Measurements from ENCODE around the gene GAL3ST1.
"Not testable (repeated sequence)": the region's sequence is repeated elsewhere in the genome, so short reads cannot be mapped to it uniquely, and the experiment has no call there.

GAL3ST1 gene

GRCh38 chr22:30574095-30574981 lies at the start of gene GAL3ST1:
Gene GAL3ST1 (minus strand): TSS chr22:30574665. CDS start chr22:30557392, 17,273 bp downstream.
- H3K4me3 ChIP-seq (ENCODE audit: low read depth, low read length): no peak within 1 kb of the TSS
- no peak for DNase-seq (ENCODE audit: low read depth)

GRCh38 chr22:30619909-30620308 lies 45.4 kb upstream of the GAL3ST1 start:
- not testable (repeated sequence) for H3K4me3 ChIP-seq (ENCODE audit: low read depth, low read length); DNase-seq (ENCODE audit: low read depth)

GRCh38 chr22:30617819-30618218 lies 43.4 kb upstream of the GAL3ST1 start:
- no peak overlapping the region for H3K4me3 ChIP-seq (ENCODE audit: low read depth, low read length)
- no peak for DNase-seq (ENCODE audit: low read depth)

GRCh38 chr22:30615543-30615954 lies 41.1 kb upstream of the GAL3ST1 start:
- no peak for DNase-seq (ENCODE audit: low read depth)

GRCh38 chr22:30614879-30615278 lies 40.4 kb upstream of the GAL3ST1 start:
- H3K4me3 ChIP-seq (ENCODE audit: low read depth, low read length): no peak overlapping the region
- no peak for DNase-seq (ENCODE audit: low read depth)

More at GRCh38 chr22:30615543-30615954, 41.1 kb upstream of the GAL3ST1 start:
- H3K4me3 ChIP-seq (ENCODE audit: low read depth, low read length): no peak overlapping the region

GRCh38 chr22:30614268-30614667 lies 39.8 kb upstream of the GAL3ST1 start:
- no peak for DNase-seq (ENCODE audit: low read depth)
- no peak overlapping the region for H3K4me3 ChIP-seq (ENCODE audit: low read depth, low read length)

- H3K4me3 ChIP-seq (ENCODE audit: low read depth, low read length): no peak overlapping the region
- no peak for DNase-seq (ENCODE audit: low read depth)
Observed at GRCh38 chr22:30612789-30613188, 38.3 kb upstream of the GAL3ST1 start.

GRCh38 chr22:30611197-30611596 lies 36.7 kb upstream of the GAL3ST1 start:
- H3K4me3 ChIP-seq (ENCODE audit: low read depth, low read length): no peak overlapping the region
- no peak for DNase-seq (ENCODE audit: low read depth)

GRCh38 chr22:30610299-30610698 lies 35.8 kb upstream of the GAL3ST1 start:
- no peak for DNase-seq (ENCODE audit: low read depth)
- no peak overlapping the region for H3K4me3 ChIP-seq (ENCODE audit: low read depth, low read length)

- H3K4me3 ChIP-seq (ENCODE audit: low read depth, low read length): no peak overlapping the region
- DNase-seq (ENCODE audit: low read depth): peak; percentile 61
Observed at GRCh38 chr22:30609260-30610185, 35.1 kb upstream of the GAL3ST1 start.

- no peak overlapping the region for H3K4me3 ChIP-seq (ENCODE audit: low read depth, low read length)
Observed at GRCh38 chr22:30607939-30608338, 33.5 kb upstream of the GAL3ST1 start.

GRCh38 chr22:30607300-30607930 lies 33.0 kb upstream of the GAL3ST1 start:
- no peak for DNase-seq (ENCODE audit: low read depth)
- H3K4me3 ChIP-seq (ENCODE audit: low read depth, low read length): peak overlapping the region; percentile 55

More at GRCh38 chr22:30607939-30608338, 33.5 kb upstream of the GAL3ST1 start:
- DNase-seq (ENCODE audit: low read depth): no peak

GRCh38 chr22:30606455-30607299 lies 32.2 kb upstream of the GAL3ST1 start, which contains the start of gene TCN2:
Gene TCN2 (plus strand): TSS chr22:30607174. CDS start chr22:30607332, 158 bp downstream.
- H3K4me3 ChIP-seq (ENCODE audit: low read depth, low read length): peak within 1 kb of the TSS; percentile 55
- peak; percentile 62 for DNase-seq (ENCODE audit: low read depth)

GRCh38 chr22:30605449-30606110 lies 31.1 kb upstream of the GAL3ST1 start:
- no peak for DNase-seq (ENCODE audit: low read depth)
- peak overlapping the region; percentile 55 for H3K4me3 ChIP-seq (ENCODE audit: low read depth, low read length)

- DNase-seq (ENCODE audit: low read depth): no peak
- no peak overlapping the region for H3K4me3 ChIP-seq (ENCODE audit: low read depth, low read length)
Observed at GRCh38 chr22:30604723-30605122, 30.3 kb upstream of the GAL3ST1 start.

GRCh38 chr22:30603801-30604200 lies 29.3 kb upstream of the GAL3ST1 start:
- H3K4me3 ChIP-seq (ENCODE audit: low read depth, low read length): no peak overlapping the region
- no peak for DNase-seq (ENCODE audit: low read depth)

GRCh38 chr22:30602049-30602448 lies 27.6 kb upstream of the GAL3ST1 start:
- no peak for DNase-seq (ENCODE audit: low read depth)
- H3K4me3 ChIP-seq (ENCODE audit: low read depth, low read length): no peak overlapping the region

- no peak overlapping the region for H3K4me3 ChIP-seq (ENCODE audit: low read depth, low read length)
- no peak for DNase-seq (ENCODE audit: low read depth)
Observed at GRCh38 chr22:30601464-30601863, 27.0 kb upstream of the GAL3ST1 start.

Measured in skeletal muscle cell (primary cell).